Activated naive CD8-positive, alpha-beta T cell (primary cell): ENCODE results near the gene SYK.

Source experiments
- H3K27ac Mint-ChIP-seq: one replicate; pipeline ENCODE4 v1.8.0; 2021; ENCODE audit warnings: mixed read lengths
- H3K27me3 Mint-ChIP-seq: one replicate; pipeline ENCODE4 v1.8.0; 2021; ENCODE audit warnings: mixed read lengths
- H3K36me3 Mint-ChIP-seq: one replicate; pipeline ENCODE4 v1.8.0; 2021; ENCODE audit warnings: mixed read lengths
- H3K4me1 Mint-ChIP-seq: one replicate; pipeline ENCODE4 v1.8.0; 2021; ENCODE audit warnings: low read depth, mixed read lengths
- H3K4me3 Mint-ChIP-seq: one replicate; pipeline ENCODE4 v1.8.0; 2021; ENCODE audit warnings: mild to moderate bottlenecking, mixed read lengths
- H3K9me3 Mint-ChIP-seq: one replicate; pipeline ENCODE4 v1.8.0; 2021; ENCODE audit warnings: low read depth, mixed read lengths

SYK gene

DNA sequence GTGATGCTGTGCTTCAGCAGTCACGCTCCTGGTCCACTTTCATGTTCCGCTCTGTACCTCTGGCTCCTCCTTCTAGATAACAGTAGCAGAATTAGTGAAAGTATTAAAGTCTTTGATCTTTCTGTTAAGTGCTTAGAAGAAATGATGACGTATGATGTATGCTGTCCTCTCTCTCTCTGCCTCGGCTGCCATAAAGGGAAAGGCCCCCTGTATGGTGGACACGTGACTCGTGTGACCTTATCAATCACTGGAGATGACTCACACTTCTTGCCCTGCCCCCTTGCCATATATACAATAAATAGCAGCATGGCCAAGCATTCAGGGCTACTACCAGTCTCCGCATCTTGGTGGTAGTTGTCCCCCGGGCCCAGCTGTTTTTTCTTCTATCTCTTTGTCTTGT lies 100.3 kb downstream of the SYK start:
- Mint-ChIP-seq H3K36me3 (no peaks in the 10 kb centered on the region), H3K27me3 (peaks cover 1% of the 10 kb centered on the region), H3K27ac (no peak overlapping the region), H3K9me3 (no peaks in the 10 kb centered on the region), H3K4me1 (no peaks in the 10 kb centered on the region), H3K4me3 (no peak overlapping the region)

DNA sequence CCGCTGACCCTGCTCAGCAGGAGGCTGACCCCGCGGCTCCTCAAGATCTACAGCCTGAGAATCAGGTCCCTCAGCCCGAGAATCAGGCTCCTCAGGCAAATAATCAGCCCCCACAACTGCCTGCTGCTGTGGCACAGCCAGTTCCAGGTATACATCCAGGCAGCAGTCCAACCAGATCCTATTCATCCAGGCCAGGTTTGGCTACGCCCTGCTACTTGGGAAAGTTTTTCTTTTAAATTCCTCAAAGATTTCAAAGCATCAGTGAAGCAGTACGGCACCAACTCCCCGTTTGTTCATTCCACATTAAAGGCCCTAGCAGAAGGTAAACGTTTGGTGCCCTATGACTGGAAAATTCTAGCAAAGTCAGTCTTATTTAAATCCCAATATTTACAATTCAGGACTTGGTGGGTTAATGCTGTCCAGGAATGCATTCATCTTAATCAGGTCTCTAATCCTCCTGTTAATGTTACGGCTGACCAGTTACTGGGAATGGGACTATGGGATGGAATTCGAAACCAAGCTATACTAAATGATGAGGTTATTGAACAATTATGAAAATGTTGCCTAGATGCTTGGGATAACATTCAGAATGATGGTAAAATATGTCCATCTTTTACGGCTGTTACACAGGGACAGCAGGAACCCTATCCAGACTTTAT lies 102.3 kb downstream of the SYK start:
- Mint-ChIP-seq H3K4me3 (no peak overlapping the region), H3K9me3 (no peaks in the 10 kb centered on the region), H3K36me3 (no peaks in the 10 kb centered on the region), H3K27ac (no peak overlapping the region), H3K27me3 (peaks cover 1% of the 10 kb centered on the region), H3K4me1 (no peaks in the 10 kb centered on the region)

DNA sequence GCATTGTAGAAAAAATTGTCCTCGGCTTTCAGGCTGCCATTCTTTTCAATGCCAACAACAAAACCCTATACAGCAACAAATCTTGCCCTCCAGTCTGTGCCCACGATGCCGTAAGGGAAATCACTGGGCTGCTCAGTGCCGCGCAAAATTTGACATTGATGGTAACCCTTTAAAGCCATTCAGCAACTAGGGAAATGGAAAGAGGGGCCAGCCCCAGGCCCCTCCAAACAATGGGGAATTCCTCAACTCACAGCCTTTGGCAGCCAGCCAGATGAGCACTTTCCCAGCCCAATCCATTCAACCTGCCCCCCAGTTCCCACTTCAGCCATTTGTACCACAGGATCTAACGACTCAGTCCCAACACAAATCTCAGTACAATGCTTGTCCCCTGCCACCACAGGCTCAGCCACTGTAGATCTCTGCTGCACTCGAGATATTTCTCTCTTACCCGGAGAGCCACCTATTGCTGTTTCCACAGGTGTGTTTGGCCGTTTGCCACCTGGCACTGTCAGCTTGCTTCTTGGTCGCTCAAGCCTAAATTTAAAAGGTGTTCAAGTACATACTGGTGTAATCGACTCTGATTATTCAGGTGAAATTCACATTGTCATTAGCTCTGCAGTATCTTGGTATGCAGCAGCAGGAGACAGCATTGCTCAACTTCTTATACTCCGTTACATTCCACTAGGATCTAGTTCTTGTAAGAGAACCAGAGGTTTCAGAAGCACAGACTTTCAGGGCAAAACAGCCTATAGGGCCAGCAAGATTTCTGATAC lies 103.3 kb downstream of the SYK start:
- Mint-ChIP-seq H3K27me3 (peaks cover 1% of the 10 kb centered on the region), H3K27ac (no peak overlapping the region), H3K4me3 (no peak overlapping the region), H3K4me1 (no peaks in the 10 kb centered on the region), H3K9me3 (no peaks in the 10 kb centered on the region), H3K36me3 (no peaks in the 10 kb centered on the region)

DNA sequence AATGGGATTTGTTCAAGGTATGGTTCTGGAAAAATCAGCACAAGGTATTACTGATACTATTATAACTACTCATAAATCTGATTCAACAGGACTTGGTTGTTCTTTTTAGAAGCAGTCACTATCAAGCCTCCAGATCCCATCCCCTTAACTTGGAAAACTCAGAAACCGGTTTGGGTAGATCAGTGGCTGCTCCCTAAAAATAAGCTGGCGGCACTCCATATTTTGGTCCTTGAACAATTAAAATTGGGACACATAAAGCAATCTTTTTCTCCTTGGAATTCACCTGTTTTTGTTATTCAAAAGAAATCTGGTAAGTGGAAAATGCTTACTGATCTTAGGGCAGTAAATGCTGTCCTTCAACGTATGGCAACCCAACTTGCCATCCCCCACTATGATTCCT lies 104.2 kb downstream of the SYK start:
- Mint-ChIP-seq H3K36me3 (no peaks in the 10 kb centered on the region), H3K4me3 (no peak overlapping the region), H3K4me1 (no peaks in the 10 kb centered on the region), H3K9me3 (no peaks in the 10 kb centered on the region), H3K27me3 (peaks cover 1% of the 10 kb centered on the region), H3K27ac (no peak overlapping the region)

DNA sequence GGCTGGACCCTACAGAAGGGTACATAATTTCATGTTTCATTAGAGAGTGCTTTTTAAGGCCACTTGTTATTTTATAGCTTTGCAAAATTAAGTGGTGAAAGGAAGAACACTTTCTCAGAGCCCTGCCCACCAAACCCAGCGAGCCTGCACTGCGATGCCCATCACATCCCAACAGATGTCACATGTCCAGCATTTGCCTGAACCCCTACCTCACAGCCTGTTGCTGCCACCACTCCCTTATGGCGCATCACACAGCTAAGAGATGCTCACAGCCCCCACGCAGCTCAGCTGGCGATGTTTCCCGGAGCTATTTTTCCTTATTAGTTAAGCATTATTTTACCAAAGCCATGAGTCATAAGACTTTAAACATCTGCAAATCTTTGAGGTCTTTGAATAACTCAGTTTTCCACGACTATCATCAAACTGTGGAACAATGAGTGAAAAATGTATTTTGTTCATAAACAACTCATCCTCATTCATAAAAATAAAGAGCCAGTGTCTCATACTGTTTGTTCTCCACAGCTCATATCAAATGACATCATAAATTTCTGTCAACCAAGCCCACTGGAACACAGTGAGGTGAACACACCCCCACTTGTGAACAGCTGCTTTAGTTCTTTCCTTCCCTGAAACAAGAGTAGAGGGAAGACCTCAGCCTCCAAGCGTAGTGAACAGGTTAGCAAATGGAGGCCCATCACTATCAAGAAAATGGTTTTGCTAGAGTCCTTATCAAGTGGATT lies 104.9 kb downstream of the SYK start:
- Mint-ChIP-seq H3K4me3 (no peak overlapping the region), H3K4me1 (no peaks in the 10 kb centered on the region), H3K27ac (no peak overlapping the region), H3K9me3 (no peaks in the 10 kb centered on the region), H3K27me3 (peaks cover 1% of the 10 kb centered on the region), H3K36me3 (no peaks in the 10 kb centered on the region)

DNA sequence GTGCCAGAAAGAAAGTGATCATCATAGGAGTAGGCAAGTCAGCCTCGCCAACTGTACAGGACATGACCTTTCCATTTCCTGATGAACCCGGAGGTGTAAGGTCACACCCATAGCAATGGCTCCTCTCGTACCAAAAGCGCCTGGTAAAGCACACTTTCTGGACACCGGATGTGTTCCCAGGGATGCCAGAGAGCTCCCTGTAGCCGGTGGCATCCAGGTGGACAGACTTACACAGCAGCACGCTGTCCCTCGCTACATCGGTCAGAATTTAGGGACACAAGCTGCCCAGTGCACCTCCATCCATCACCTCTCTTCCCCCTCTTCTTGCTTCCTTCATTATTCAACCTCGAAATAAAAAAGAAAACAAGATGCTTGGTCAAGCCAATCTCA lies 105.4 kb downstream of the SYK start:
- no peaks in the 10 kb centered on the region for H3K4me1 Mint-ChIP-seq

DNA sequence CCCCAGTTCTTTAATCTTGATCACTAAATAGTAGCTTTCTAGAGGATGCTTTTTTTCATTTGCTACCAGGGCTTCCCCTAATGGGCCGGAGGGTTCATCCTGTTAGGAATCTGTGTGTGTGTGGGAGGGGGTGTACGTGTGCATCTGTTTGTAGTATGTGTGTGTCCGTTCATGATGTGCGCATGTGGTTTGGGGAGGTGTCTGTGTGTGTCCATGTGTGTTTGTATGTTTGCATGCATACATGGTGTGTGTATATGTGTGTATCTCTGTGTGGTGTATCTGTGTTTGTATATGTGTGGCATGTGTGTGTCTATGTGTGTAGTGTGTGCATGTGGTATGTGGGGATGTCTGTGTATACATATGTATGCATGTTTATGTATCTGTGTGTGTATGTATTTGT lies 106.2 kb downstream of the SYK start:
- H3K36me3 Mint-ChIP-seq, result no peaks in the 10 kb centered on the region
- no peaks in the 10 kb centered on the region for H3K9me3 Mint-ChIP-seq
- H3K27ac Mint-ChIP-seq, result no peak overlapping the region
- no peak overlapping the region for H3K4me3 Mint-ChIP-seq
- no peaks in the 10 kb centered on the region for H3K27me3 Mint-ChIP-seq
- no peaks in the 10 kb centered on the region for H3K4me1 Mint-ChIP-seq

More for the DNA sequence above, 105.4 kb downstream of the SYK start:
- Mint-ChIP-seq H3K9me3 (no peaks in the 10 kb centered on the region), H3K27ac (no peak overlapping the region), H3K27me3 (no peaks in the 10 kb centered on the region), H3K36me3 (no peaks in the 10 kb centered on the region), H3K4me3 (no peak overlapping the region)

DNA sequence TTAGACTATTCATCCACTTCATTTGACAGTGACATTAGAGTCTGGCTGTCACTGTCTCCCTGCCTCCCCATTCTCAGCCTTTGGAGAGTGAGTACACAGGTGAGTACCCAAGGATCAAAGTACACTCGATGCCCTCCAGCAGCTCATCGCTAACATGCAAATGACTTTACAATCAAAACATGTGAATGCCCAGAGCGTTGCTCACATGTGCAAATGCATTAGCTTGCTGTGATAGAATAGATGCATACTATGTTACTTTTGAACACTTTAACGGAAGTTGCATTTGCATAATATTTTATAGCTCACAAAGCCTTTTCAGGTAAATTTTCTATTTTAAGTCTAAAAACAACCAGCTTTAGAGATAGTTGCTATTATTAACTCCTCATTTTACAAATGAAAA lies 107.6 kb downstream of the SYK start:
- no peaks in the 10 kb centered on the region for H3K4me1 Mint-ChIP-seq
- no peaks in the 10 kb centered on the region for H3K27me3 Mint-ChIP-seq
- no peak overlapping the region for H3K27ac Mint-ChIP-seq

DNA sequence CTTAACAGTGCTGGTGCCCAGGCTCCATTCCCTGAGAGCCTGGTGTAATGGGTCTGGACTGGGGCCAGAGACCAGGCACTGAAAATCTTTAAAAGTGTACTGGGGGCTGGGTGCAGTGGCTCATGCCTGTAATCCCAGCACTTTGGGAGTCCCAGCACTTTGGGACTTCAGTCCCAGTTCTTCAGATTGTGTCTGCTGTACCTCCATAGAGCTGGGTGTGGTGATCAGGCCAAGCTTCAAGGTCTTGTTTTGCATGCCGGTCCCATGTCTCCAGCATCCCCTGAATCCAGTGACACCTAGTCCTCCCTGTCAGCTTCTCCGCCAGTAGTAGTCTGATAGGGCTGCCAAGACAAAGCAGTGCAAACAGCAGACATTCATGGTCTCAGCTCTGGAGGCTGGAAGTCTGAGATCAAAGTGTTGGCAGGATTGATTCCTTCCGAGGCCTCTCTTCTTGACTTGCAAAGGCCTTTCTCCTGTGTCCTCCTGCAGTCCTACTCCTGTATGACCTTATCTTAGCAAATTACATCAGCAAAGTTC lies 108.2 kb downstream of the SYK start:
- no peaks in the 10 kb centered on the region for H3K4me1 Mint-ChIP-seq
- H3K4me3 Mint-ChIP-seq, result no peak overlapping the region
- no peaks in the 10 kb centered on the region for H3K36me3 Mint-ChIP-seq
- no peaks in the 10 kb centered on the region for H3K9me3 Mint-ChIP-seq
- H3K27ac Mint-ChIP-seq, result no peak overlapping the region
- H3K27me3 Mint-ChIP-seq, result no peaks in the 10 kb centered on the region

More for the DNA sequence above, 107.6 kb downstream of the SYK start:
- Mint-ChIP-seq H3K9me3 (no peaks in the 10 kb centered on the region), H3K36me3 (no peaks in the 10 kb centered on the region), H3K4me3 (no peak overlapping the region)

DNA sequence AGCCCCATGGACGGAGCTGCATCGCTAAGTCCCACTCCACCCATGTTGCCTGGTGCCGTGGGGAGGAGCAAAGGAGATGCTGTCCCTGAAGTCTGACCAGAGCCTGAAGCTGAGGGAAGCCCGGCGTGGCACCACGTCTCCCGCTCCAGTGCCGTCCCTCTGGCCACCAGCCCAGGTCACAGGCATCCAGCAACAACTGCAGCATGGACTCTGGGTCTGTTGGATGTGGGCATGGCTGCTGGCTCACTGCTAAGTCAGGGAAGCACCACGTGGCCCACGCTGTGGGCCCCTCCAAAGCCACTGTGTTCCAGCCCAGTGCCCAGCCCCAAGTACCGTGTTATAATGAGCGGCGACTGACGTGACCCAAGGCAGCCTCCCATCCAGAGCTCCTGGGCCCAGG lies 112.6 kb downstream of the SYK start:
- no peaks in the 10 kb centered on the region for H3K9me3 Mint-ChIP-seq
- H3K4me1 Mint-ChIP-seq, result no peaks in the 10 kb centered on the region
- no peaks in the 10 kb centered on the region for H3K27me3 Mint-ChIP-seq
- H3K36me3 Mint-ChIP-seq, result no peaks in the 10 kb centered on the region
- no peak overlapping the region for H3K4me3 Mint-ChIP-seq
- no peak overlapping the region for H3K27ac Mint-ChIP-seq

DNA sequence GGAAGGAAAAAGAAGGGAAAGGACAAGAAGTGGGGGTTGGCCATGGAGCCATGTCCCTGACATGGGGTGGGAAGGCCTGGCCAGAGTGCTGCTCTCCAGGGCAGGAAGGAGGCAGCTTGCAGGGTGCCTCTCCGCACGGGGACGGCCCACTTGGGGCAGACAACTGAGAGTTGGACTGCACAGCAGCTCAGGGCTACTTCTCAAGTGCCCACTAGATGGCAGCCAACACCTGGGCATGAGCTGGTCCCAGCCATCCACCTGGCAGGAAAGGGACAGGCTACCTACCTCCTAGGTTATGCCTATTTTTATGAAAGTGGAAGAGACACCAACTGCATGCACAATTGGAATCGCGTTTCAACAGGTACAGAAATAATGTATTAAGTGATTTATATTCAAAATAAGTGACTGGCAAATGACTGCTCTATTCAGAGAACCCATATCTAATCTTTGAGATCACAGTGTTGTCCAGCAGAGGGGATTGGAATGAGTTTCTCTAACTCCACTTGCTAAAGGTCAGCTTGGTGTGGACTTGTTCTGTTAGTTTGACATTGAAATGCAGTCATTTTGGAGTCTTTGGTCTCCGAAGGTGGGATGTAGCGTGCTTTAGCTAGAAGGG lies 113.4 kb downstream of the SYK start:
- Mint-ChIP-seq H3K4me3 (no peak overlapping the region), H3K4me1 (no peaks in the 10 kb centered on the region), H3K27me3 (no peaks in the 10 kb centered on the region), H3K27ac (no peak overlapping the region), H3K9me3 (no peaks in the 10 kb centered on the region), H3K36me3 (no peaks in the 10 kb centered on the region)

DNA sequence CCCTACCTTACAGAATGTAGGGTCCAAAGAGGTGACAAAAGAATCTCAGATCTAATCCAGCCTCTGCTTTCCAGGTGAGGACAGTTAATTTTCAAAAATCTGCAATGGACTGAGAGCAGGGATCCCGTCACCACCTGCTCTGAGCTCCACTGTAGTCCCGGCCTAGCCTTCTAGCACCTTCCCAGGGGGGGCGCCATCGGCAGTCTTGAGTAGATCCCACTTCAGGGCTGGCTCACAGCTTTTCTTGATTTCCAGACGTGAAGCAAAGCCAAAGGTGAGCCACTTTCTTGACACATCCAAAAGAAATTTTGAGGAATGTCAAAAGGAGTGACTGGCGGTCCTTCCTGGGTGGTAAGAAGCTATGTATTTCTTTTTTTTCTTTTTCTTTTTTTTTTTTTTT lies 114.1 kb downstream of the SYK start:
- Mint-ChIP-seq H3K4me3 (no peak overlapping the region), H3K27me3 (no peaks in the 10 kb centered on the region), H3K36me3 (no peaks in the 10 kb centered on the region), H3K9me3 (no peaks in the 10 kb centered on the region), H3K27ac (no peak overlapping the region), H3K4me1 (no peaks in the 10 kb centered on the region)

DNA sequence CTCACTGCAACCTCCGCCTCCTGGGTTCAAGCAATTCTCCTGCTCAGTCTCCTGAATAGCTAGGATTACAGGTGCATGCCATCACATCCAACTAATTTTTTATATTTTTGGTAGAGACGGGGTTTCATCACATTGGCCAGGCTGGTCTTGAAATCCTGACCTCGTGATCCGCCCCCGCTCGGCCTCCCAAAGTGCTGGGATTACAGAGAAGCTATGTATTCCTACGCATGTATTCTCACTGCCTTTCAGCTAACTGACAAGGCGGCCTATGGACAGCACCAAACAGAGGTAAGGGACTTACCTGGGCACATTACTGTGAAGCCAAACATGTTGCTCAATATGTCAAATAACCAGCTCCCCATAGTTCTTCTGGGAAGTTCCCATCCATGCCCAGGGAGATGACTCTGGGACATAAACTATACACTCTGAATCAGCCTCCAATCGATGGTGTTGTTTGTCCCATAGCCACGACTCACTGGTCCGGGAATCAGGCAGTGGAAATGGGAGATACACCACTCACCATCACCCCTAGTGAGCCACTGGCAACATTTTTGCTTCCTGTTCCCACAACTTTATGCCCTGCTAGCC lies 114.6 kb downstream of the SYK start:
- Mint-ChIP-seq H3K27me3 (no peaks in the 10 kb centered on the region), H3K4me1 (no peaks in the 10 kb centered on the region), H3K27ac (no peak overlapping the region), H3K9me3 (no peaks in the 10 kb centered on the region), H3K4me3 (no peak overlapping the region), H3K36me3 (no peaks in the 10 kb centered on the region)

DNA sequence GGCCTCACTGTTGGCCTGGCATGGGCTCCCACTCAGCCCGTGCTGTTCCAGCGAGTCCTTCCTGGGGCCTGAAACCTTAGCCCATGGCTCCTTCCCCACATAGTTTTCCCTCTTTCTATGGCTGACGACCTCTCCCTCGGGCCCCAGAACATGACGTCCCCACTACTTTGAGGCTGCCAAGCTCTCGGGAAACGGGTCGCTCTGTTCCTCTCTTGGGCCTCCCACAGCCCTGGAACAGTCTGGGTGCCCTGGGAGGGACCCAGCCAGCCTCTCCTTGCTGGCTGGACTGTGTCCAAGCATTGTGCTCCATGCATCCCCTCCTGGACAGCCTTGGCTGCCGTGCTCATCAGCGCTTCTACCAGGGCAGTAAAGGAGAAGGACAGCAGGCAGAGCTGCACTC lies 118.3 kb downstream of the SYK start:
- peaks cover 3% of the 10 kb centered on the region for H3K27me3 Mint-ChIP-seq
- H3K9me3 Mint-ChIP-seq, result no peaks in the 10 kb centered on the region
- H3K27ac Mint-ChIP-seq, result no peak overlapping the region
- H3K36me3 Mint-ChIP-seq, result no peaks in the 10 kb centered on the region
- H3K4me1 Mint-ChIP-seq, result no peaks in the 10 kb centered on the region
- no peak overlapping the region for H3K4me3 Mint-ChIP-seq
